ENCODE measurements around the gene FYTTD1. TPM values are rescaled to one million over a fixed set of nuclear protein-coding genes. Genes with fewer than 3 reads are reported as not detected.

The FYTTD1 gene
- 58.8 TPM for total RNA-seq

GRCh38 chr3:197749601-197750395 lies at the start of gene FYTTD1:
TSS of gene FYTTD1 (plus strand) at chr3:197749883. CDS start at chr3:197749972, 89 bp downstream.

DNA sequence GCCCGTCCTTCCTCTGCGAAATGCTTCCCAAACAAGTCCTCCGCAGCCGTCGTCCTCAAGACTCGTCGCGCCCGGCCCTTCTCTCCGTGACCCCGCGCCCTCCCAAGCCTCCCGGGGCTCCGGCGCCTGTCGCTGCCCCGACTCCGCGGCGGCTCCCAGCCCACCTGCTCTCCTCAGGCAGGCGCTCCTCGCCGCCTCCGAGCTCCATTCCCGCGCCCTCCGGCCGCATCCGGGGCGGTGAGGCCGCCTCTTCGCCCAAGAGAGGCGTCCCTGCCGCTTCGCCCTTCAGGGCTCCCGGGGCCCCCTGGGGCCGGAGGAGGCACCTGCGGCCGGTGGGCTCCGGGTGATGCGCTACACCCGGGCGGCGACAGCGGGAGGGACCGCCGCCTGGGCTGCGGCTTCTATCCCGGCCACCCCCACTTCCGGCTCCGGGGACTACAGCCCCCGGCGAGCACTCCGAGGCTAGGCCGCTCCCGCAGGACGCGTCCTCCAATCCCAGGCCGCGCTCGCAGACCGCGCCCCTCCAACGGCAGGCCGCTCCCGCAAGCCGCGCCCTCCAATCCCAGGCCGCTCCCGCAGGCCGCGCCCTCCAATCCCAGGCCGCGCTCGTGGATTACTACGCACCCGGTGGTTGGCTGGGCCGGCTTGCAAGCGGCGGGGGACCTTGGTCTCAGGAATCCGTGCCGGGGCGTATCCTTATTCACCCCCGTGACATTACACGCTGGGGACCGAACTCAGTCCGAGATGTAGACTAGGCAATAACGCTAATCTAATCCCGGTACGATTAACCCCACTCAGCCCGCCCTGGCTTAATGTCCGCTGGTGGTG lies 13.0 kb upstream of the FYTTD1 start, which contains the start of gene RUBCN:
Gene RUBCN (minus strand): TSS at position 414 of the 828 bp plus-strand sequence. CDS start 185 bp downstream, at position 229.

DNA sequence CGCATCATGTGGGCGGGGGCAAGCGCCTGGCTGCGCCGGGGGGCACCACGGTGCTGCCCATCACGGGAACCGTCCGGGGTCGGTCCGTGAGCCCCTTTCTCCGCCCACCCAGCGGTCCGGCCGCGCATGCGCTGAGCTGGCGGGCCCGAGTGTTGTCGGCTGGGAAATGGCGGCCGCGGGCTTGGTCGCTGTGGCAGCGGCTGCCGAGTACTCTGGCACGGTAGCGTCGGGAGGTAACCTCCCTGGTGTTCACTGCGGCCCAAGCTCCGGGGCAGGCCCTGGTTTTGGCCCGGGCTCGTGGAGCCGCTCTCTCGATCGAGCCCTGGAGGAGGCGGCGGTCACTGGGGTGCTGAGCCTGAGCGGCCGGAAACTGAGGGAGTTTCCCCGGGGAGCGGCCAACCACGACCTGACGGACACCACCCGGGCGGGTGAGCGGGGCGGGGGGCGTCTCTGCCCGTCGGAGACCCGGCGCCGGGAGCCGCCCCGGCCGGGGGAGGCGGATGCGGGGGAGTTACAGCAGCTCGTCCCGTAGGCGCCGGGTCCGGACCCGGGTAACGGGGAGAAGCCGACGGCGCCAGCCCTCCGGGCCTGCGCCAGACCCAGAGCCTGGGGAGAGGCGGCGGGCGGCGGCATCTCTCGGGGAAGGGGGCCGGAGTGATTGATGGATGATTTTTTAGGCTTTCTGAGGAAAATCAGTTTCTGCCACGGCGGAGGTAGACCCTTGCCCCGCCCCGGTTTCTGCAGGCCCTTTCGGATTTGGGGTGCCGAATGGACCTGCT lies 41.6 kb downstream of the FYTTD1 start, which contains the start of gene LRCH3:
Gene LRCH3 (plus strand): TSS at position 142 of the 779 bp plus-strand sequence. CDS start 25 bp downstream, at position 167.

Other genes starting within 250 kb of the FYTTD1 start
- gene BDH1, start 193.9 kb upstream of the FYTTD1 start, total RNA-seq = 18.5 TPM
- gene RUBCN, start 13.0 kb upstream of the FYTTD1 start, total RNA-seq = 40.4 TPM
- gene LRCH3, start 41.4 kb downstream of the FYTTD1 start, total RNA-seq = 75.0 TPM
- gene RPL35A, start 200.3 kb downstream of the FYTTD1 start, total RNA-seq = 841 TPM
- 15.0 TPM for gene LMLN, start 210.3 kb downstream of the FYTTD1 start, total RNA-seq

Measured in diencephalon (tissue), 1 donor.